ACC112 (cell line): ENCODE results near the gene GPR18.

Experiments used
- H2AFZ ChIP-seq: fragments of 200-600 bp; sonication (generic); one replicate; pipeline ENCODE4 v1.6.0; 2017; ENCODE audit warnings: antibody characterized with exemption, low read length; ENCODE audit not compliant: unreplicated experiment
- H3K27ac ChIP-seq: fragments of 200-600 bp; sonication (generic); 2 replicates; pipeline ENCODE4 v1.5.1; 2014; ENCODE audit warnings: low read depth, mild to moderate bottlenecking, antibody characterized with exemption, low read length, moderate library complexity
- H3K27me3 ChIP-seq: fragments of 200-600 bp; sonication (generic); 2 replicates; pipeline ENCODE4 v1.6.1; 2014; ENCODE audit warnings: mild to moderate bottlenecking, antibody characterized with exemption, low read length, moderate library complexity, mixed read lengths; ENCODE audit not compliant: insufficient read depth
- H3K36me3 ChIP-seq: fragments of 200-600 bp; sonication (generic); 2 replicates; pipeline ENCODE4 v1.6.1; 2016; ENCODE audit warnings: mild to moderate bottlenecking, antibody characterized with exemption, low read length, moderate library complexity, mixed read lengths; ENCODE audit not compliant: insufficient read depth
- H3K4me1 ChIP-seq: fragments of 200-600 bp; sonication (generic); one replicate; pipeline ENCODE4 v1.6.1; 2016; ENCODE audit warnings: low read length, mixed read lengths; ENCODE audit not compliant: insufficient read depth, unreplicated experiment, control insufficient read depth
- H3K4me3 ChIP-seq: fragments of 200-600 bp; sonication (generic); 2 replicates; pipeline ENCODE4 v1.5.1; 2014; ENCODE audit warnings: mild to moderate bottlenecking, low read depth, low read length
- H3K79me2 ChIP-seq: fragments of 200-600 bp; sonication (generic); one replicate; pipeline ENCODE4 v1.6.0; 2016; ENCODE audit warnings: low read length; ENCODE audit not compliant: control insufficient read depth, unreplicated experiment, insufficient read depth

GPR18 gene

DNA sequence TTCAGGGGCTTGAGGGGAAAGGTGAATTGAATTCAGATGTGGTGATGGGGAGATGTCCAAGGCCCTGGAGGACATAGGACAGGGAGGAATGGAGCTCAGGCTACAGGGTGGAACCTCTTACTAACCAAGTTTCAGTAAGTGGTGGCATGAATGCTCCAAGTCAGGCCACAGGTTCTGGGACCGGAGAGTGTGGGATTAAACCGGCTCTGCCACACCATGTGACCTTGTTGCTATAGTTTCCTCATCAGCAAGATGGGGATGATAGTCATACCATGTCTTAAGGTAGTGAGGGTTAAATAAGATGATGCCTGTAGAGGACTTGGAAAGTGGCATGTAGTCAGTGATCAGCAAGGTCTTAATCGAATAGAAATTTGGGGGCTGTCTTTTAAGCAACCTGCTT, 32.7 kb upstream of the GPR18 start:
- no peaks in the 10 kb centered on the region for H3K79me2 ChIP-seq
- H3K4me3 ChIP-seq, result no peak overlapping the region
- H2AFZ ChIP-seq, result no peak overlapping the region
- no peaks in the 10 kb centered on the region for H3K27me3 ChIP-seq
- no peaks in the 10 kb centered on the region for H3K36me3 ChIP-seq
- H3K27ac ChIP-seq, result no peak overlapping the region
- no peaks in the 10 kb centered on the region for H3K4me1 ChIP-seq

GRCh38 chr13:99289674-99290337, 31.6 kb upstream of the GPR18 start:
- no peak overlapping the region for H3K27ac ChIP-seq

GRCh38 chr13:99289271-99289670, 31.1 kb upstream of the GPR18 start:
- H3K27ac ChIP-seq, result no peak overlapping the region
- no peaks in the 10 kb centered on the region for H3K4me1 ChIP-seq
- no peaks in the 10 kb centered on the region for H3K27me3 ChIP-seq
- H3K4me3 ChIP-seq, result no peak overlapping the region
- H2AFZ ChIP-seq, result no peak overlapping the region
- H3K36me3 ChIP-seq, result no peaks in the 10 kb centered on the region
- H3K79me2 ChIP-seq, result no peaks in the 10 kb centered on the region

More at GRCh38 chr13:99289674-99290337, 31.6 kb upstream of the GPR18 start:
- H2AFZ ChIP-seq, result no peak overlapping the region
- no peaks in the 10 kb centered on the region for H3K36me3 ChIP-seq
- H3K4me1 ChIP-seq, result no peaks in the 10 kb centered on the region
- H3K4me3 ChIP-seq, result no peak overlapping the region
- no peaks in the 10 kb centered on the region for H3K79me2 ChIP-seq
- no peaks in the 10 kb centered on the region for H3K27me3 ChIP-seq

DNA sequence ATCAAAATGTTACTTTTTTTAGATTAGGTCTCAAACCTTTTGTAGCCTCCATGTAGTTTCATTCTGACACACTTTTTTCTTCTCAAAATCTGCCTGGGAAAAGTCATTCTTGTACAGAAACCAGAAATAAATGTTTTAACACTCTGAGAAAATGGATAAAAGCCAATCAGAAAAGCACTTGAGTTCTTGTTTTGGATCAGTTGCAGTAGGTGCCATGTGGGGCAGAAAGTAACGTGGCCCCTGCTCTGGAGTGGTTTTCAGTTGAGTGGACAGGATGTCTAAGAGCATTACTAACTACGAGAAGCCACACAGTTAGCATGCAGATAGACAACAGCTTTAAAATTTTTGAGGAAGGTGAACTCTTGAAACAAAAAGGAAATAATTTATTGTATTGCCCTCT, 29.9 kb upstream of the GPR18 start:
- no peak overlapping the region for H3K4me3 ChIP-seq
- H3K79me2 ChIP-seq, result no peaks in the 10 kb centered on the region
- H3K27me3 ChIP-seq, result no peaks in the 10 kb centered on the region
- no peaks in the 10 kb centered on the region for H3K4me1 ChIP-seq
- H2AFZ ChIP-seq, result no peak overlapping the region
- no peak overlapping the region for H3K27ac ChIP-seq
- no peaks in the 10 kb centered on the region for H3K36me3 ChIP-seq

DNA sequence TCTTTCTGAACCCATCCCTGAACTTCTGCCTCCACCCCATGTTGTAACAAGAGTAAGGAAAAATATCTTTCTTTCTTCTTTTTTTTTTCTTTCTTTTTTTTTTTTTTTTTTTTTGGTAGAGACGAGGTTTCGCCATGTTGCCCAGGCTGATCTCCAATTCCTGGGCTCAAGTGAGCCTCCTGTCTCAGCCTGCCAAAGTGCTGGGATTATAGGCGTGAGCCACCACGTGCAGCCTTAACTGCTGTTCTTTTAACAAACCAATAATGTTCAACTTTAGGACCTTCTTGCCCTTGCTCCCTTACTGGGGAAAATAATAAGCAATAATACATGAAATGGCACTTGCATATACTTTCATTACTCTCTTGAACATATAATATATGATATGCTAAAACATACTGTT, 29.4 kb upstream of the GPR18 start:
- Histone ChIP-seq H3K79me2 (no peaks in the 10 kb centered on the region), H3K4me1 (peaks cover 4% of the 10 kb centered on the region), H3K27ac (no peak overlapping the region)

GRCh38 chr13:99285432-99286182, 27.4 kb upstream of the GPR18 start:
- Histone ChIP-seq H3K36me3 (no peaks in the 10 kb centered on the region), H3K4me3 (no peak overlapping the region), H3K4me1 (peaks cover 18% of the 10 kb centered on the region), H3K79me2 (no peaks in the 10 kb centered on the region), H2AFZ (no peak overlapping the region), H3K27ac (no peak overlapping the region), H3K27me3 (no peaks in the 10 kb centered on the region)

More for the DNA sequence above, 29.4 kb upstream of the GPR18 start:
- Histone ChIP-seq H2AFZ (no peak overlapping the region), H3K27me3 (no peaks in the 10 kb centered on the region), H3K4me3 (no peak overlapping the region), H3K36me3 (no peaks in the 10 kb centered on the region)

GRCh38 chr13:99282264-99283231, 24.4 kb upstream of the GPR18 start:
- Histone ChIP-seq H3K4me1 (peaks cover 18% of the 10 kb centered on the region), H3K36me3 (no peaks in the 10 kb centered on the region), H2AFZ (no peak overlapping the region), H3K79me2 (peaks cover 3% of the 10 kb centered on the region), H3K4me3 (no peak overlapping the region), H3K27ac (peak overlapping the region; percentile 14; the same call in 1 of the 2 replicates), H3K27me3 (no peaks in the 10 kb centered on the region)

- Histone ChIP-seq H3K4me1 (peaks cover 18% of the 10 kb centered on the region), H3K79me2 (peaks cover 3% of the 10 kb centered on the region), H3K27ac (peak overlapping the region; percentile 14; the same call in 1 of the 2 replicates)
Observed at GRCh38 chr13:99281811-99282263, 23.7 kb upstream of the GPR18 start.

DNA sequence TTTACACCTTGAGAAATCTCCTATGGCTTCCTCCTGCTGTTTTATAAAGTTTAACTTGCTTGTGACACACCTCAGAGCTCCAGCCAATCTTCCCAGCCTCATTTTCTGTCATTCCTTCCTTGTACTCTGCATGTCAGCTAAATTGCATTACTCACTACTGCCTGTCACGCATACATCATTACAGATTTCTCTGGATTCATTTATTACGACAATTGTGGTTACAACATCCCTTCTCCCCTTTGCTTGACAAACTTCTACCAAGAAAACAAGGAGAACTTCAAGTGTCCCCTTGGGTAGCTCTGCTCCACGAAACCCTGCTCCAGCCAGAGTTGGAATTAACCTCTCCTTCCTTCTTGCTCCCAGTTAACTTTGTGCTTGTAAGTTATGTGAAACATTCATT, 22.0 kb upstream of the GPR18 start:
- H3K4me1 ChIP-seq, result peaks cover 18% of the 10 kb centered on the region
- H3K79me2 ChIP-seq, result peaks cover 3% of the 10 kb centered on the region
- no peaks in the 10 kb centered on the region for H3K27me3 ChIP-seq
- no peak overlapping the region for H3K4me3 ChIP-seq
- H3K36me3 ChIP-seq, result no peaks in the 10 kb centered on the region
- no peak overlapping the region for H2AFZ ChIP-seq
- H3K27ac ChIP-seq, result peak overlapping the region; percentile 40; the same call in 1 of the 2 replicates

More at GRCh38 chr13:99281811-99282263, 23.7 kb upstream of the GPR18 start:
- Histone ChIP-seq H3K4me3 (no peak overlapping the region), H3K27me3 (no peaks in the 10 kb centered on the region), H2AFZ (no peak overlapping the region), H3K36me3 (no peaks in the 10 kb centered on the region)

DNA sequence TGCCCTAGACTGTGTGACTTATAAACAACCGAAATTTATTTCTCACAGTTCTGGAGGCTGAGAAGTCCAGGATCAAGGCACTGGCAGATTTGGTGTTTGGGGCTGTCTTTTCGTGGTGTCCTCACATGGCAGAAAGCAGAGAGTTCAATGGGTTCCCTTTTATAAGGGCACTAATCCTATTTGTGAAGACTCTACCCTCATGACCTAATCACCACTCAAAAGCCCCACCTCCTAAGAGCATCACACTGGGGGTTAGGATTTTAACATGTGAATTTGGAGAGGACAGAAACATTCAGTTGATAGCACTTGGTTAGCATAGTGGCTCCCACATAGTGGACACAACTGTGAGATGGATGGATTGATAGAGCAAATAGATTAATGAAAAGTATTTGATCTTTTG, 21.5 kb upstream of the GPR18 start:
- peak overlapping the region; percentile 40; the same call in 1 of the 2 replicates for H3K27ac ChIP-seq
- no peaks in the 10 kb centered on the region for H3K36me3 ChIP-seq
- no peak overlapping the region for H3K4me3 ChIP-seq
- H3K79me2 ChIP-seq, result peaks cover 3% of the 10 kb centered on the region
- no peak overlapping the region for H2AFZ ChIP-seq
- peaks cover 18% of the 10 kb centered on the region for H3K4me1 ChIP-seq
- no peaks in the 10 kb centered on the region for H3K27me3 ChIP-seq
